SK-N-SH treated with all-trans-retinoic acid at 6 μM for 48 hours (cell line): ENCODE data around the gene TTC39B.
"Not testable (repeated sequence)": the region's sequence is repeated elsewhere in the genome, so short reads cannot be mapped to it uniquely, and the experiment has no call there.

Experiments used
- ATAC-seq: fragments of 200-7000 bp; cut with Tn5 transposase; 3 replicates; pipeline ENCODE4 v1.9.1; 2020; ENCODE audit warnings: mild to moderate bottlenecking, moderate library complexity
- ARNTL ChIP-seq: fragments of 450-650 bp; formaldehyde crosslinking; IDR thresholded peaks from 2 replicates; pipeline ENCODE4 v1.5.0; 2020; ENCODE audit warnings: low read depth, mild to moderate bottlenecking, moderate library complexity, borderline replicate concordance
- BACH2 ChIP-seq: fragments of 250-450 bp; sonication (Bioruptor Pico); IDR thresholded peaks from 2 replicates; pipeline ENCODE4 v1.9.0; 2021; ENCODE audit warnings: mild to moderate bottlenecking, borderline replicate concordance
- CREB5 ChIP-seq: fragments of 250-450 bp; sonication (Bioruptor Pico); IDR thresholded peaks from 2 replicates; pipeline ENCODE4 v1.5.1; 2020; ENCODE audit warnings: low read depth, mild to moderate bottlenecking, moderate library complexity
- CSDC2 ChIP-seq: fragments of 250-450 bp; sonication (Bioruptor Pico); IDR thresholded peaks from 2 replicates; pipeline ENCODE4 v1.5.0; 2020; ENCODE audit warnings: mild to moderate bottlenecking, moderate library complexity
- CSRNP3 ChIP-seq: fragments of 250-450 bp; sonication (Bioruptor Pico); IDR thresholded peaks from 2 replicates; pipeline ENCODE4 v1.5.1; 2021; ENCODE audit warnings: mild to moderate bottlenecking, moderate library complexity
- ESRRG ChIP-seq: fragments of 250-450 bp; sonication (Bioruptor Pico); IDR thresholded peaks from 2 replicates; pipeline ENCODE4 v1.6.1; 2021; ENCODE audit warnings: mild to moderate bottlenecking
- GLIS3 ChIP-seq: fragments of 250-450 bp; sonication (Bioruptor Pico); IDR thresholded peaks from 2 replicates; pipeline ENCODE4 v1.5.0; 2020; ENCODE audit warnings: mild to moderate bottlenecking, moderate library complexity
- OSR1 ChIP-seq: fragments of 250-450 bp; sonication (Bioruptor Pico); IDR thresholded peaks from 2 replicates; pipeline ENCODE4 v1.8.0; 2022; ENCODE audit warnings: moderate library complexity, mild to moderate bottlenecking, inconsistent platforms
- PATZ1 ChIP-seq: fragments of 250-450 bp; sonication (Bioruptor Pico); IDR thresholded peaks from 2 replicates; pipeline ENCODE4 v1.8.0; 2020; ENCODE audit warnings: mild to moderate bottlenecking, moderate library complexity, borderline replicate concordance
- POU6F1 ChIP-seq: fragments of 250-450 bp; sonication (Bioruptor Pico); IDR thresholded peaks from 2 replicates; pipeline ENCODE4 v1.8.0; 2021; ENCODE audit warnings: low read depth, mild to moderate bottlenecking, moderate library complexity, borderline replicate concordance
- SNAI2 ChIP-seq: fragments of 250-450 bp; sonication (Bioruptor Pico); IDR thresholded peaks from 2 replicates; pipeline ENCODE4 v1.5.0; 2020; ENCODE audit warnings: mild to moderate bottlenecking, moderate library complexity
- TCF4 ChIP-seq: fragments of 250-450 bp; sonication (Bioruptor Pico); IDR thresholded peaks from 2 replicates; pipeline ENCODE4 v1.8.0; 2021; ENCODE audit warnings: mild to moderate bottlenecking, moderate library complexity, borderline replicate concordance
- TOX ChIP-seq: fragments of 250-450 bp; sonication (Bioruptor Pico); IDR thresholded peaks from 2 replicates; pipeline ENCODE4 v1.8.0; 2021; ENCODE audit warnings: mild to moderate bottlenecking, moderate library complexity, borderline replicate concordance
- ZC3H10 ChIP-seq: fragments of 250-450 bp; sonication (Bioruptor Pico); IDR thresholded peaks from 2 replicates; pipeline ENCODE4 v1.5.1; 2021; ENCODE audit warnings: mild to moderate bottlenecking, moderate library complexity
- ZFP3 ChIP-seq: fragments of 250-450 bp; sonication (Bioruptor Pico); IDR thresholded peaks from 2 replicates; pipeline ENCODE4 v1.5.0; 2020; ENCODE audit warnings: mild to moderate bottlenecking, moderate library complexity
- ZFP30 ChIP-seq: fragments of 450-650 bp; formaldehyde crosslinking; IDR thresholded peaks from 2 replicates; pipeline ENCODE4 v1.5.0; 2022; ENCODE audit warnings: mild to moderate bottlenecking, moderate library complexity

TTC39B gene

GRCh38 chr9:15332939-15333338, 25.9 kb upstream of the TTC39B start (continued):
- TF ChIP-seq CREB5 (CRISPR knock-in tag) (no peak), ZC3H10 (no peak), CSDC2 (CRISPR knock-in tag) (no peak), TOX (CRISPR knock-in tag) (no peak), POU6F1 (no peak), BACH2 (CRISPR knock-in tag) (no peak), ZFP30 (no peak), SNAI2 (CRISPR knock-in tag) (no peak)

- no peak for TF ChIP-seq ZFP30
- TF ChIP-seq ZFP3 (CRISPR knock-in tag) = no peak
- no peak for TF ChIP-seq GLIS3 (CRISPR knock-in tag)
- TF ChIP-seq PATZ1 (CRISPR knock-in tag) = no peak
- no peak for TF ChIP-seq CSRNP3 (CRISPR knock-in tag)
- no peak for TF ChIP-seq ESRRG (CRISPR knock-in tag)
- no peak for TF ChIP-seq SNAI2 (CRISPR knock-in tag)
- TF ChIP-seq CSDC2 (CRISPR knock-in tag) = no peak
- ATAC-seq = no peak
Observed at GRCh38 chr9:15329539-15330109, 22.6 kb upstream of the TTC39B start.

- no peak for ATAC-seq
- TF ChIP-seq ESRRG (CRISPR knock-in tag) (no peak), ARNTL (CRISPR knock-in tag) (no peak), CSDC2 (CRISPR knock-in tag) (no peak), GLIS3 (CRISPR knock-in tag) (no peak), PATZ1 (CRISPR knock-in tag) (no peak), CREB5 (CRISPR knock-in tag) (no peak), CSRNP3 (CRISPR knock-in tag) (no peak), OSR1 (CRISPR knock-in tag) (no peak), TOX (CRISPR knock-in tag) (no peak), TCF4 (CRISPR knock-in tag) (no peak), SNAI2 (CRISPR knock-in tag) (no peak), ZC3H10 (no peak)
Observed at GRCh38 chr9:15328946-15329345, 21.9 kb upstream of the TTC39B start.

- ATAC-seq = not testable (repeated sequence)
Observed at GRCh38 chr9:15322695-15323094, 15.7 kb upstream of the TTC39B start.

- not testable (repeated sequence) for ATAC-seq
Observed at GRCh38 chr9:15319661-15320060, 12.6 kb upstream of the TTC39B start.
